GM23248 (cell line): ENCODE measurements around the gene ZNF408.

Experiments used
- EZH2 ChIP-seq: fragments of 200-600 bp; sonication (generic); IDR thresholded peaks from 2 replicates; pipeline ENCODE4 v1.6.1; 2018; ENCODE audit warnings: antibody characterized with exemption, mild to moderate bottlenecking; ENCODE audit not compliant: insufficient read depth, poor library complexity, severe bottlenecking
- EZH2phosphoT487 ChIP-seq: fragments of 200-600 bp; sonication (generic); IDR thresholded peaks from 2 replicates; pipeline ENCODE4 v1.6.1; 2018; ENCODE audit warnings: antibody characterized with exemption, moderate library complexity, mild to moderate bottlenecking, low read depth; ENCODE audit not compliant: insufficient read depth

- TF ChIP-seq EZH2phosphoT487 (no peak), EZH2 (no peak)
Observed at GRCh38 chr11:46672381-46672839, 28.4 kb upstream of the ZNF408 start.
